H1 (cell line): ENCODE results near the gene FGF21. TPM values are rescaled to one million over a fixed set of nuclear protein-coding genes. Genes with fewer than 3 reads are reported as not detected.
"Not testable (repeated sequence)": the region's sequence is repeated elsewhere in the genome, so short reads cannot be mapped to it uniquely, and the experiment has no call there.

Experiments
- CTCF ChIA-PET: fragments of 300-600 bp; sonication (Branson Sonifier 250); formaldehyde crosslinking; loops from one replicate; lab custom pipeline; 2021; ENCODE audit not compliant: partially characterized antibody; lab: Charles Lee
- POLR2A ChIA-PET: fragments of 300-600 bp; sonication (Branson Sonifier 250); formaldehyde crosslinking; loops from one replicate; lab custom pipeline; 2021; ENCODE audit warnings: inconsistent platforms; ENCODE audit not compliant: partially characterized antibody; lab: Charles Lee
- DNase-seq, 2 experiments: peaks; one replicate each; pipeline versions ENCODE4 v3.0.0 to v3.0.0-alpha.2; 2010 to 2022; ENCODE audit warnings: low spot score in 2 of 2, low read depth in 1 of 2, mixed read lengths in 1 of 2
- FAIRE-seq: peaks from 2 replicates; lab custom pipeline; 2011; peaks lifted over from hg19 to GRCh38; lab: Jason Lieb, UNC
- H2AFZ ChIP-seq: 2 replicates; pipeline ENCODE4 v1.8.1; 2012; ENCODE audit warnings: low read length, inconsistent platforms
- H2AK5ac ChIP-seq: 2 replicates; pipeline ENCODE4 v1.6.1; 2013; ENCODE audit warnings: low read depth, low read length
- H2BK120ac ChIP-seq: replicated peaks from 2 replicates; pipeline ENCODE3; 2013; ENCODE audit warnings: low read depth, low read length, inconsistent platforms
- H2BK12ac ChIP-seq: 2 replicates; pipeline ENCODE4 v1.6.1; 2013; ENCODE audit warnings: low read depth, low read length
- H2BK15ac ChIP-seq: 2 replicates; pipeline ENCODE4 v1.6.1; 2013; ENCODE audit warnings: low read length
- H2BK20ac ChIP-seq: 2 replicates; pipeline ENCODE4 v1.6.1; 2013; ENCODE audit warnings: low read length
- H2BK5ac ChIP-seq: 2 replicates; pipeline ENCODE4 v1.6.1; 2013; ENCODE audit warnings: low read depth, low read length
- H3K14ac ChIP-seq: 2 replicates; pipeline ENCODE4 v1.6.1; 2013; ENCODE audit warnings: inconsistent platforms; ENCODE audit not compliant: insufficient read length
- H3K18ac ChIP-seq: 2 replicates; pipeline ENCODE4 v1.6.1; 2013; ENCODE audit warnings: low read length; ENCODE audit errors: extremely low read depth
- H3K23ac ChIP-seq: 2 replicates; pipeline ENCODE4 v1.6.1; 2013; ENCODE audit warnings: inconsistent platforms; ENCODE audit not compliant: insufficient read length
- H3K23me2 ChIP-seq: 2 replicates; pipeline ENCODE4 v1.6.1; 2013; ENCODE audit warnings: low read depth, low read length
- H3K27ac ChIP-seq: 2 replicates; pipeline ENCODE4 v1.6.1; 2011; ENCODE audit warnings: low read depth, low read length, inconsistent platforms
- H3K27me3 ChIP-seq, 4 experiments: replicated peaks in 1 of 4; 1 replicate in 1 of 4; 2 replicates in 3 of 4; pipeline versions ENCODE4 v1.6.1 to v1.8.1; 2011 to 2013; ENCODE audit warnings: low read length in 3 of 4, mild to moderate bottlenecking in 3 of 4, inconsistent platforms in 2 of 4, mixed read lengths in 2 of 4, moderate library complexity in 1 of 4; ENCODE audit not compliant: control insufficient read depth in 3 of 4, insufficient read depth in 3 of 4; ENCODE audit errors: extremely low read depth in 1 of 4
- H3K36me3 ChIP-seq, 4 experiments: 2 replicates each; pipeline versions ENCODE4 v1.6.1 to v1.8.1; 2011 to 2013; ENCODE audit warnings: mild to moderate bottlenecking in 4 of 4, low read length in 3 of 4, moderate library complexity in 2 of 4, control low read depth in 1 of 4, inconsistent platforms in 1 of 4; ENCODE audit not compliant: insufficient read depth in 4 of 4, control insufficient read depth in 2 of 4
- H3K4ac ChIP-seq: replicated peaks from 2 replicates; pipeline ENCODE3; 2013; ENCODE audit warnings: low read length, low read depth, mixed read lengths, inconsistent platforms; ENCODE audit not compliant: insufficient read length
- H3K4me1 ChIP-seq, 4 experiments: replicated peaks in 1 of 4; 1 replicate in 1 of 4; 2 replicates in 3 of 4; pipeline versions ENCODE4 v1.6.1 to v1.8.1; 2011 to 2013; ENCODE audit warnings: low read length in 3 of 4, inconsistent platforms in 2 of 4, mixed read lengths in 1 of 4; ENCODE audit not compliant: insufficient read depth in 4 of 4, control insufficient read depth in 3 of 4
- H3K4me2 ChIP-seq, 2 experiments: 2 replicates each; pipeline versions ENCODE4 v1.6.1 to v1.8.1; 2011 to 2013; ENCODE audit warnings: low read depth in 2 of 2, low read length in 2 of 2, control low read depth in 1 of 2, inconsistent platforms in 1 of 2, mild to moderate bottlenecking in 1 of 2; ENCODE audit not compliant: insufficient read depth in 1 of 2
- H3K4me3 ChIP-seq, 4 experiments: fragments of 200-600, 300-600 bp in 1 of 4; sonication (generic), shearing (Covaris generic), sonication (Bioruptor Twin) in 1 of 4; 2 replicates each; pipeline versions ENCODE4 v1.5.1 to v1.8.1; 2011 to 2016; ENCODE audit warnings: low read length in 4 of 4, low read depth in 3 of 4, control low read depth in 2 of 4, inconsistent platforms in 2 of 4, mild to moderate bottlenecking in 2 of 4, mixed read lengths in 1 of 4, moderate library complexity in 1 of 4; ENCODE audit not compliant: insufficient read depth in 2 of 4; ENCODE audit errors: extremely low read depth in 1 of 4
- H3K56ac ChIP-seq: replicated peaks from 2 replicates; pipeline ENCODE3; 2013; ENCODE audit warnings: low read depth, mild to moderate bottlenecking, mixed read lengths, low read length, inconsistent platforms; ENCODE audit not compliant: insufficient read length
- H3K79me1 ChIP-seq: 2 replicates; pipeline ENCODE4 v1.6.1; 2013; ENCODE audit warnings: low read depth, low read length, control low read depth
- H3K79me2 ChIP-seq, 2 experiments: 2 replicates each; pipeline versions ENCODE4 v1.6.1 to v1.8.1; 2012 to 2013; ENCODE audit warnings: low read length in 2 of 2, mild to moderate bottlenecking in 2 of 2, inconsistent platforms in 1 of 2; ENCODE audit not compliant: insufficient read depth in 2 of 2, control insufficient read depth in 1 of 2
- H3K9ac ChIP-seq, 4 experiments: replicated peaks in 1 of 4; 1 replicate in 1 of 4; 2 replicates in 3 of 4; pipeline versions ENCODE4 v1.6.1 to v1.8.1; 2011 to 2013; ENCODE audit warnings: low read depth in 3 of 4, low read length in 3 of 4, control low read depth in 2 of 4, mild to moderate bottlenecking in 2 of 4, moderate library complexity in 2 of 4, inconsistent platforms in 1 of 4; ENCODE audit errors: extremely low read depth in 1 of 4
- H3K9me3 ChIP-seq, 2 experiments: 2 replicates each; pipeline versions ENCODE4 v1.6.1 to v1.8.1; 2012 to 2013; ENCODE audit warnings: mild to moderate bottlenecking in 2 of 2, moderate library complexity in 2 of 2, control low read depth in 1 of 2, inconsistent platforms in 1 of 2, low read depth in 1 of 2, low read length in 1 of 2, mixed read lengths in 1 of 2; ENCODE audit not compliant: insufficient read depth in 2 of 2
- H4K20me1 ChIP-seq, 2 experiments: replicated peaks in 1 of 2; 2 replicates each; pipeline versions ENCODE3 to v1.8.1; 2011 to 2013; ENCODE audit warnings: inconsistent platforms in 2 of 2, low read length in 2 of 2, mild to moderate bottlenecking in 1 of 2; ENCODE audit not compliant: insufficient read depth in 2 of 2, control insufficient read depth in 1 of 2
- H4K5ac ChIP-seq: 2 replicates; pipeline ENCODE4 v1.6.1; 2013; ENCODE audit warnings: low read length, low read depth, mixed read lengths, inconsistent platforms; ENCODE audit not compliant: insufficient read length
- H4K8ac ChIP-seq: 2 replicates; pipeline ENCODE4 v1.8.0; 2013; ENCODE audit warnings: mild to moderate bottlenecking, moderate library complexity, low read length, inconsistent platforms; ENCODE audit not compliant: insufficient read depth; ENCODE audit errors: extremely low read depth
- H4K91ac ChIP-seq: replicated peaks from 2 replicates; pipeline ENCODE3; 2013; ENCODE audit warnings: low read length, mixed read lengths, inconsistent platforms; ENCODE audit not compliant: insufficient read length
- WGBS, 2 experiments: shearing (Covaris generic) in 1 of 2; methylation state at CpG; one replicate each; pipeline versions ENCODE4 v1.1.6 to v1.1.7; 2013 to 2015; ENCODE audit warnings: low lambda C conversion rate in 2 of 2, mixed read lengths in 2 of 2, inconsistent platforms in 1 of 2, low coverage in 1 of 2, missing lambda C conversion rate in 1 of 2; ENCODE audit not compliant: insufficient replicate concordance in 2 of 2, insufficient coverage in 1 of 2, insufficient read length in 1 of 2; ENCODE audit errors: extremely low coverage in 1 of 2, missing lambda C conversion rate in 1 of 2; 5-methylcytosine and 5-hydroxymethylcytosine counted together
- polyA plus RNA-seq, 7 experiments: library from polyadenylated mRNA; depleted of rRNA in 3 of 7; stranded (reverse) in 5 of 7; unstranded in 2 of 7; fragments of >200 nt in 5 of 7; fragments of 200-250 nt in 2 of 7; gene quantifications; 1 replicate in 5 of 7; 2 replicates in 1 of 7; 4 replicates in 1 of 7; pipeline versions ENCODE4 v1.2.1 to v1.2.3, GENCODE V29; 2011 to 2013; ENCODE audit warnings: missing spikeins in 2 of 7, mixed read lengths in 2 of 7
- total RNA-seq: library from RNA; stranded (reverse); fragmentation: NEBNext Ultra II Directional; extraction: Animal tissue kit (Norgen Biotek cat#: 25700); gene quantifications from 2 replicates; pipeline ENCODE4 v1.2.1, GENCODE V29; 2021

The FGF21 gene
- total and polyA plus RNA-seq, 2 of the 8 experiments (the other 6 are each of a cell fraction or from before 2014, with no cell fraction given) = 0.48 to 0.80 TPM

- H2BK15ac ChIP-seq, H3K18ac ChIP-seq, H3K27ac ChIP-seq, H4K8ac ChIP-seq, H3K79me2 ChIP-seq, H3K56ac ChIP-seq, H3K4me2 ChIP-seq, H3K4me1 ChIP-seq, H2AFZ ChIP-seq, H3K4me3 ChIP-seq, H2BK5ac ChIP-seq, H4K5ac ChIP-seq, H4K91ac ChIP-seq, H3K79me1 ChIP-seq, H2BK120ac ChIP-seq, H3K23me2 ChIP-seq, DNase-seq, FAIRE-seq, H3K9ac ChIP-seq, H3K23ac ChIP-seq, H2AK5ac ChIP-seq, H3K36me3 ChIP-seq, H3K9me3 ChIP-seq, H3K4ac ChIP-seq, H2BK12ac ChIP-seq, H2BK20ac ChIP-seq, H3K27me3 ChIP-seq, H3K14ac ChIP-seq, H4K20me1 ChIP-seq: not testable (repeated sequence)
- POLR2A ChIA-PET = interaction anchor here (1.0 to 1.9 kb wide), 6 partner anchors 10 to 27 kb away, joined by 3 to 8 read pairs (median 4); partner anchors contain the start of gene IZUMO1
- CTCF ChIA-PET = interaction anchor here (0.9 to 2.6 kb wide), 3 partner anchors 22 to 76 kb away, joined by 3 to 6 read pairs (median 4); no protein-coding TSS in a partner anchor
- WGBS, 2 experiments = 63% methylated on average over 5 of the region's 5 CpGs; no CpG with 5 or more reads in 1 of the 2 experiments
These were observed 10.5 kb downstream of the FGF21 start for GRCh38 chr19:48765816-48766215.

DNA sequence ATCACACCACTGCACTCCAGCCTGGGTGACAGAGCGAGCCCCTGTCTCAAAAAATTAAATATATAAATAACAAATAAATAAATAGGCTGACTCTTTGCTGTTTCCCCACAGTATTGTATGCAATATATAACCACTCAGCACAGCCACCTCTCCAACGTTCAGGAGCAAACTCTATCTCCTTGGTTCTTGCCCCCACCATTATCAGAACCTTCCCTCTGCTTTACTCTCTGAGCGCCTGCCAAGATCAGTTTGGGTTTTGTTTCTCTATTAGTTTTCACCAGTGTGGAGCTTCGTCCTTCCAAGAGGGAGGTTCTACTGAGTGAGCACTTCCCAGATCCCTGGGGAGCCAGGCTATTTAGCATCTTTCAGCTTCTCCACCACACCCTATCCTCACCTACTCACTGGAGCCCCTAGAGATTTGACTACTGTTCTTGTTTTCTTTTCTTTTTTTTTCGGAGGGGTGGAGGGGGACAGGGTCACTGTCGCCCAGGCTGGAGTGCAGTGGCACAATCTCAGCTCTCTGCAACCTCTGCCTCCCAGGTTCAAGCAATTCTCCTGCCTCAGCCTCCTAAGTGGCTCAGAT, 12.9 kb downstream of the FGF21 start:
- H2BK20ac ChIP-seq, H3K9me3 ChIP-seq, H3K9ac ChIP-seq, H3K23ac ChIP-seq, H3K36me3 ChIP-seq, H3K4me2 ChIP-seq, H3K4ac ChIP-seq, H2AFZ ChIP-seq, H4K5ac ChIP-seq, H2AK5ac ChIP-seq, H3K4me3 ChIP-seq, FAIRE-seq, H3K4me1 ChIP-seq, H3K79me1 ChIP-seq, H3K27me3 ChIP-seq, H4K20me1 ChIP-seq, H3K23me2 ChIP-seq, H2BK5ac ChIP-seq, H2BK120ac ChIP-seq, H3K18ac ChIP-seq, H3K14ac ChIP-seq, H3K27ac ChIP-seq, DNase-seq, H3K56ac ChIP-seq, H2BK12ac ChIP-seq, H4K91ac ChIP-seq, H3K79me2 ChIP-seq, H4K8ac ChIP-seq, H2BK15ac ChIP-seq: not testable (repeated sequence)
- POLR2A ChIA-PET = interaction anchor here (0.6 to 5.0 kb wide), 4 partner anchors 9 to 185 kb away, joined by 3 to 39 read pairs (median 4); partner anchors contain the start of genes CA11 and FUT2
- WGBS, 2 experiments = 72% methylated on average over 6 of the region's 6 CpGs; no CpG with 5 or more reads in 1 of the 2 experiments
- CTCF ChIA-PET = interaction anchor here (0.7 to 1.5 kb wide), 6 partner anchors 9 to 111 kb away, joined by 3 to 5 read pairs (median 4); no protein-coding TSS in a partner anchor
